IPS-11a (cell line): ENCODE measurements around the gene FOXK1.

Experiments
- H3K4me3 ChIP-seq: one replicate; pipeline ENCODE4 v1.5.1; 2013; ENCODE audit warnings: low read depth, low read length, control low read depth

FOXK1 gene

DNA sequence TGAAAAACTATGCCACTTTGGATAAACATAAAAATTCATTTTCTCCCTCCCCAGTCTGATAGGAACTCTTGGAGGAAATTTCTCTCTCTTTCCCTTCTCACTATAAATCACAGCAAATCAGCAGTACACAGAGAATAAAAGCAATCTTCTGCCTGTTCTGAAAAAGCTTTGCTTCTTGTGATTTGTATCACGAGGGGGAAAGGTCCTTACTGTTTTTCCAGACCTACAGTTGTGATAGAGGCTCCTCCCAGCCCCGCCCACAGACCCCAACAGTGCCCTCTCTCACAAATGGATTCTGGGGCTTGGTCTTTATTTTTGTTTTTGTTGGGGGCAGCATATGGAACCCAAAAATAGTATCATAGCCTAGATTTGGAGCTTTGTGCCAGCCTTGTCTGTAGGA is 12.2 kb downstream of the FOXK1 start:
- H3K4me3 ChIP-seq, result no peak overlapping the region

DNA sequence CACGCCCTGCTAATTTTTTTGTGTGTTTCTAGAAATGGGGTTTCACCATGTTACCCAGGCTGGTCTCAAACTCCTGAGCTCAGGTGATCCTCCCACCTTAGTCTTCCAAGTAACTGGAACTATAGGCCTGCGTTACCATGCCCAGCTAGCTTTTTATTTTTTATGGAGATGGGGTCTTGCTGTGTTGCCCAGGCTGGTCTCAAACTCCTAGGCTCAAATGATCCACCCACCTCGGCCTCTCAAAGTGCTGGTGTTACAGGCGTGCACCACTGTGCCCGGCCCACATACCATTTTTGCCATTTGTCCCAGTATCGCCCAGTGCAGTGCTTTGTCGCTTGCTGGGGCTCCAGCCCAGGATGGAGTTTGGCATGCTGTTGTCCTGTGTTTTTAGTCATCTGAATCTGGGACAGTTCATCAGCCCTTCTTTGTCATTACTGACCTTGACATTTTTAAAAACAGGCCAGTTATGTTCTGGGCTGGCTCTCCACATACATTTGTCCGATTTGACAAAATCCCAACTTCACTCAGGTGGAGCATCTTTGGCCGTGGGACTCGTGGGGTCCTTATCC is 16.7 kb downstream of the FOXK1 start:
- no peak overlapping the region for H3K4me3 ChIP-seq

DNA sequence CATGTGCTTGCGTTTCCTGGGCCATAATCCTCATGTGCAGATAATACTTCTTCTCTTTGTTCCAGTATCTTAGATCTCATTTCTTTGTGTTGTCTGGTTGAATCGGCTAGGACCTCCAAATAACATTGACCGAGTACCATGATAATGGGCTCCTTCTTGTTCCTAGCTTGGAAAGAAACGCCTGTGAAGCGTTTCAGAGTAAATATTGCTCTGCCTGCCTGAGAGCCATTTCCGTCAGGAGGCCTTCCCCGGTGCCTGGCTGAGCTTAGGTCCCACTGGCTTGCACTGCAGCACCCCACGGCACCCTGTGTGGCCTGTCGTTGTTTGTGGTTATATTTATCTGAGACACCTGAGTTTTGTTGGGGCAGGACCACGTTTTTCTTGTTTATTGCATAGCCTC is 17.7 kb downstream of the FOXK1 start:
- no peak overlapping the region for H3K4me3 ChIP-seq

DNA sequence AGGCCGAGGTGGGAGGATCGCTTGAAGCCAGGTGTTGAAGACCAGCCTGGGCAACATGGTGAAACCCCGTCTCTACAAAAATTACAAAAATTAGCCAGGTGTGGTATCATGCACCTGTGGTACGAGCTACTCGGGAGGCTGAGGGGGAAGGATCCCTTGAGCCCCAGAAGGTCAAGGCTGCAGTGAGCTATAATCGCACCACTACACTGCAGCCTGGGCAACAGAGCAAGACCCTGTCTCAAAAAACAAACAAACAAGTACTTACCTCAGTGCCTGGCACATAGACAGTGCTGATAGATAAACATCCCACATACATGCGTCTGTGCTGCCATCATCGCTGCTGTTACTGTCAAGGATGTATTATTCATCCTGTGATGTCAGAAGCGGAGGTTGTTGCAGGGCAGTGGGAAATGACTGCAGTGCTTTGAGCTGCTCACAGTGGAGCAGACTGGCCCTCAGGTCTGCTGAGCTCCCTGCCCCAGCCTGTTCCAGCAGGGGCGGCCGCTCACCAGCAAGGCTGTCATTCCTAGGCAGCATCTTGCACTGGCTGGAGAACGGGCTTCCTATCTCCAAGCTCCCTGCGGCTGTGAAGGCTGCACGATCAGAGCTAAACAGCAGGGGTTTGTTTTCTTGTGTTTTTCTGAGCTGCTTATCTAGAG is 18.6 kb downstream of the FOXK1 start:
- H3K4me3 ChIP-seq, result no peak overlapping the region

DNA sequence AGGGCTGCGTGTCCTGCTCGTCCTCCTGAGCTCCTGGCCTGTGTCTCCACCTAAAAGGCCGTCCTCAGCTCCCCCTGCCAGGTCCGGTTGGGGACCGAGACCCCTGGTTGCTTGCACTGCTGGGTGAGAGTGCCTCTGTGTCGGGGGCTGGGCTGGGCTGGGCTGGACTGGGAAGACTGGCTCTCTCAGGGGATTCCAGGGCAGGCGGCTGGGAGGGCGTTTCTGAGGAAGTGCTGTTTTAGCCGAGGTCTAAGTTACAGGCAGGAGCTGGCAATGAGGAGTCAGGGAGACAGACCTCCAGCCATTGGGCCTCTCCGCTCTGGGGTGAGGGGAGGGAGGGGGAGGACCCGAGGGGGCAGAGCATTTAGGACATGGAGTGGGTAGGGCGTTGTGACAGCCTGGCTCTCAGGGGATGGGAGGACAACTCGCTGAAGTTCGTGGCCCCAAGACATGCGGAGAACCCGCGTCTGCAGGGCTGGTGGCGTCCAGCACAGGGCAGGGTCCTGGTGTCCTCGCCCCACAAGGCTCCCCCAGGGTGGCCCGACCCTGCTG is 20.9 kb downstream of the FOXK1 start:
- no peak overlapping the region for H3K4me3 ChIP-seq

DNA sequence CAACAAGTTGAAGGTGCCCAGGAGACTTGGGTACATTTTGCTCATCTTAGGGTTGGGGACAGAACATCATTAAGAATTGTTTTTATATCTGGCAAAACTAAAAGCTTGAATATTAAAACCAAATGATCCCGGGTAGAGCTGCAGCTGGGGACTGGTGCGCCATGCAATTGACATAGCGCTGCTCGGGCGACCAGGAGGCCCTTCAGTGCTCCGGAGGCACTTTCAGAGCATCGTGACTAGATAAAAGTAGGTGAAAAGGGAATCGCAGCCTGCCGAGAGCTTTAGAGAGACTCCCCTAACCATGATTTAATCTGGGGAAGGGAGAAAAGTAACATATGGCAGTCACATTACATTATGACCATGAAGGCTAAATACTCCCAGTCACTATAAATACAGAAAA is 21.4 kb downstream of the FOXK1 start:
- H3K4me3 ChIP-seq, result no peak overlapping the region

DNA sequence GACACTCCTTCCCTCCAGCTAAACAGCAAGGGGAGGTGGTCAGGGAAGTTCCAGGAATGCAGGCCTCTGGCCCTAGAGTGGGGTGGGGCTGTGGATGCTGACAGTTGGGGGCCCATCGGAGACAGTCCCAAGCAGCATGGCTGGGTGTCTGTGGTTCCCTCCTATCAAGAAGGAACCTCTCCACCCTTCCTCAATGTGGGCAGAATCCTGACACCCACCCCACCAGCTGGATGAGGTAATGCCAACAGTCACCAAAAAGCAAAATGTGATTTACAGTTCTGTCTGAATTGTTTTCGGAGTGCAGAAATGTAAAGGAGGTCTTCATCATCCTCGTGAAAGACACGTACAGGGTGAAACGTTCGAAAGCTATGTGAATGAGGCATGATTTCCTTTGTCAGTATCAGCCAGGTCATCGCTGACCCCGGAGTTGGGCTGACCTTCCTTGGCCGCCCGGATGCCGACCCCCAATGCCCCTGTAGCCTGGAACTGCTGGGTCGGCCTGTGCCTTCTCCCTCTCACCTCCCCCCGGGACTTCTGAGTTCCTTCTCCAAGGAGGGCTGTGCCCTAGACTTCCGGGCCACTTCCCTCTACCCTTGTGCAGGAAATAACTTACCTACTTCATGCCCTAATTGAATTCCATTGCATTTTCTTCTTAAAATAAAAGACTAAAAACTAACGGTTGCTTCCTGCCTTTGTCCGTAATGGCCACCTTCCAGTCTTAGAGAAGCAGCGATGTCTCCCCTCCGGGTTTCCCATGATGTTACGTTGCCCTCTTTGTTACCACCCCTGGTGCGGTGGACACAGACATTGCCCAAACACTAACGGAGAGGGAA is 24.5 kb downstream of the FOXK1 start:
- H3K4me3 ChIP-seq, result peak overlapping the region; percentile 33

DNA sequence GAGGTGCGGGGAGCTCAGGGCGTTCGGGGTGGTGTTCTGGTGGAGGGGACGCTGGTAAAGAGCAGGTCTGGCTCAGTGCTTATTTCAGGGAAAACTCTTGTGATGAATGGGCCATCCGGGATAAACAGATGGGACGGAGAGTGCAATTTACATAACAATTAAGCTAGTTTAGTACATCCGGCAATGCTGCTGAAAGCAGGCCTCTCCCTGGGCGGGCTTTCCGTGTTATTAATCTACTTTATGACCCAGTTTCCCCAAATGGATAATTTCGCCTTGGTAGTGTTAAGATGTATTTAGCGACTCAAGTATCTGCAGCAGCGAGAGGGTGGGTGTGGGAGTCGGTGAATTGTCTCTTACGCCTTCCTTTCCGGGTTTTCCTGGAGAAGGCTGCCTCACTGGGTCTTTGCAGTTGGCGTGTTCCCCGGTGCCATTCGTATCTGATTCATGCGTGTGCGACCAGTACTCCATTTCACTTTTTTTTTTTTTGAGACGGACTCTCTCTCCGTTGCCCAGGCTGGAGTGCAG is 25.2 kb downstream of the FOXK1 start:
- peak overlapping the region; percentile 13 for H3K4me3 ChIP-seq

DNA sequence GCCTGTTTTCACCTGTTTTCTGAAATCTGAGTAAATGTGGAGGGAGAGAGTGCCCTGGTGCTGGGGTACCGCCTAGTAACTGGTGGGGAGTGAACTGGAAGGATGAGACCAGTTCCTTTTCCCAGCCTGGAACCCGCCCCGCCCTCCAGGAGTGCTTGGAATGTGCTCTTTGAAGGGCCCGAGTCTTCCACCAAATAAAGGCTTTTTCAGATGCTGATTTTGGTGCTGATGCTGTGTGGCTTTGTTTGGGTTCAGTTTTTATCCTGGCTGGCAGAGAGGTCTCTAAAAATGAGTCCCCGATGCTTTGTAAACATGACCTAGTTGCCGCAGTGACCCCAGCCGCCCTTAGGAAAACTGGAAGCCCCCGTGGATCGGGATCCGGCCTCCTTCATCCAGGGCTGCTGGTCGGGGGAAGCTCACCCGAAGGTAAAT is 25.9 kb downstream of the FOXK1 start:
- H3K4me3 ChIP-seq, result no peak overlapping the region

DNA sequence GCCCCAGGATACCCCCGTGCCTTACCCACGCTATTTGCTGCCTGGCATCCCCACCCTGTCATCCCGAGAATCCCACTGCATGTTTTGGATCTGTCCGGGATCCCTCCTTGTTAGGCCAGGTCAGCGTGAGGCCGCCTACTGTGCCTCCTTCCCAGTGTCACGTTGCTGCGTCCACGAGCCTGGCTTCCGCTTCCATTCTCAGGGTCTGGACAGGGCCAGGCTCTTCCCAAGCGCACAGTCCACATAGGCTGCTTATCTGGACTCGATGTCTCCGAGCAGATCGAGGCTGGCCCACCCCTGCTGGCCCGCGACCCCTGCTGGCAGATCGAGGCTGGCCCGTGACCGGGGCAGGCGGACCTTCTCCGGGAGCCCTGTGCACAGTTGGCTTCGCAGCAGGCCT is 27.1 kb downstream of the FOXK1 start:
- H3K4me3 ChIP-seq, result no peak overlapping the region

DNA sequence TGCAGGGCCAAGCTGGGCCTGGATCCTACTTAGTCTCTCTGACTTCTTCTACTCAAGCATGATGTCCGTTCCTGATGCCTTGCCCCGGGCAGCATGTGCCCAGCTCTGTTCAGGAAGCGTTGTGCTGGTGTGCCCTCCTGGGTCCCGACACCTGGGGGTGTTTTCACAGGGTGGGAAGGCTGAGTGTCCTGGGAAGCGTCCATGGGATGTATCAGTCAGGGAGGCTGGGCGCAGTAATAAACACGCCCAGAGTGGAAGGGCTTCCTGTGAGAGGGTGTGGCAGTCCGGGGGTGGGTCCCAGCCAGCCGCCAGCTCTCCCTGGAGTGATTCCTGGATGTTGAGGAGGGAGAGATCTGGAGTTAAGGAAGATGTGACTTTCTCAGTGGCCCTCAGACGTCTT is 29.0 kb downstream of the FOXK1 start:
- no peak overlapping the region for H3K4me3 ChIP-seq

DNA sequence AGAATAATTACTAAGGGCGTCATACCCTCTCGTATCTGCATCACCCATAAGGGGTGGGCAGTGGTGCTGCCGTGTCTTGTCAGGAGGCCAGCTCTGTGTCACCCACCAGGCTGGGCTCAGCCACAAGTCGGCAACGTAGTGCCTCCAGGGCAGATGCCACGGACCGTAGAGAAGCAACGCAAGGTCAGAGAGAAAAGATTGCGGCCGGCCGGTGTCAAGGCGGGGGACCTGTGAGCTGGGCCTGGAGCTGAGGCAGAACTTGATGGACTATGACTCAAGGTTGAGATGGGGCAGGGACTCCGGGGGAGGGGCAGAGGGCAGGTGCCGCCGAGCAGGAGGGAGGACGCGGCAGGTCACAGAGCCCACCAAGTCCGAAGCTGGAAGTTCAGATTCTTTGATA is 29.5 kb downstream of the FOXK1 start:
- H3K4me3 ChIP-seq, result no peak overlapping the region

DNA sequence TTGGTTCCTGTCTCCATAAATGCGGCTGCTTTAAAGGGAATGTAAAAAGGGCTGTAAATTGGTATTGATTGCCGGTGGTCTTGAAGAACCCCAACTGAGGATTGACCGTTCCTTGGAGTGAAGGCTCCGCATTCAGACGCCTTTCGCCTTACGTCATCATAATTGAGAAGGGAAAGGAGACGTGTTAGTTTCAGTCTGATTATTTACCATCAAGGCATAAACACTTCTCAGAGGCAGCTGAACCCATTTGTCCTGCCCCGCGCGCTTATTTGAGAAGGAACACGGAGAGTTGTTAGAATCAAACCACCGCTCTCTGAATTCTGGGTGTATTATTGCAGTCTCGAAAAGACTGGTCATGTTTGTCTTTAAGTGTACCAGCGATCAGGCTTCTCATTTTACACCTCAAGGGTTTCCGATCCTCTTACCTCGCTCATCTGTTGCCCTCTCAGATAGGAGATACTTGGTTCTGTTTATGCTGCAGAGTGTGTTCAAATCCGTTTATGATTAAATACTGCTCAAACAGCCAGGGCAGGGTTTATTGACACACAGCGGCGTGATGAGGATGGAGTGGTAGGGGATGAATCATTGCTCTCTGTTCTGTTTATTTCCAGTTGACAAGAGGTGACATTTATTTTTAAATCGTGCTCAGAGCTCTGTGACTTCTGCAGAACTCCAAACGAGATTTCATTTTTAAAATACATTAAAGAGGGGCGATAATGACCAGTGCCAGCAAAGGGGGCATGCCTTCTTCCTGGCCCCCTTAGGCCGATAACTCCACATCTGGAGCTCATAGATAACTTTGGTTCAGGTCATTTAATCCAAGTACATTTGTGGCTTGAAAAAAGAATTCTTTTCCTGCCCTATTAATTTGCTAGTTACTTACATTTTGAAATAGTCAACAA is 30.4 kb downstream of the FOXK1 start:
- no peak overlapping the region for H3K4me3 ChIP-seq

DNA sequence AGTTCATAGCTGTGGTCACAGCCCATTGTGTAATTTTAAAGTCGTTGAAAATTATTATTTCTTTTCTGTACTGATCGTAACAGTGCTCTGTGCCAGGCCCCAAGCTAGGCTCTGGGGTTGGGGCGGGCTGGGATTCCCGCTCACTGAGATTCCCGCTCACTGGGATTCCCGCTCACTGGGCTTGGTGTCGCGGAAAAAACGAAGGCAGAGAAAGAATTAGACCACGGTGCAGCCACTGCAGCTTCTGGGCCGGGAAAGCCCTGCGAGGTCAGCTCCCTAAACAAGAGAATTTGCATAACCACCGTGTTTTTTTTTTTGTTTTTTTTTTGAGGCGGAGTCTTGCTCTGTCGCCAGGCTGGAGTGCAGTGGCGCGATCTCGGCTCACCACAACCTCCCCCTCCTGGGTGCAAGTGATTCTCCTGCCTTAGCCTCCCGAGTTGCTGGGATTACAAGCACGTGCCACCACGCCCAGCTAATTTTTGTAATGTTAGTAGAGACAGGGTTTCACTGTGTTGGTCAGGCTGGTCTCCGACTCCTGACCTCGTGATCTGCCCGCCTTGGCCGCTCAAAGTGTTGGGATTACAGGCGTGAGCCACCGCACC is 31.2 kb downstream of the FOXK1 start:
- no peak overlapping the region for H3K4me3 ChIP-seq

DNA sequence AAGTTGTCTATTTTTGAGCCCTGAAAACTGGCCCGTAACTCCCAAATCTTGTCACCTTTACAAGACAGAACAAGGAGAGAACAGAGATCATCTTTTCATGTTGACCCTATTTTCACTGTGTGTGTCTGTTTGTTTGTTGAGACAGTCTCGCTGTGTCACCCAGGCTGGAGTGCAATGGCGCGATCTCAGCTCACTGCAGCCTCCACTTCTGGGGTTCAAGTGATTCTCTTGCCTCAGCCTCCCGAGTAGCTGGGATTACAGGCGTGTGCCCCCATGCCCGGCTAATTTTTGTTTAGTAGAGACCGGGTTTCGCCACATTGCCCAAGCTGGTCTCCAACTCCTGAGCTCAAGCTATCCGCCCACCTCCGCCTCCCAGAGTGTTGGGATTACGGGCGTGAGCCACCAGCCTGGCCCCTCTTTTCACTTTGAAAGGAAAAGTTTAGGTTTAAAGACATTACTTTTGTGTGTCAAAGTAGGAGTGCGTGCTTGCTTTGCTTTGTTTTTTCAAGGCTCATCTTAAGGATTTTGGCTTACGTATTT is 32.1 kb downstream of the FOXK1 start:
- no peak overlapping the region for H3K4me3 ChIP-seq

DNA sequence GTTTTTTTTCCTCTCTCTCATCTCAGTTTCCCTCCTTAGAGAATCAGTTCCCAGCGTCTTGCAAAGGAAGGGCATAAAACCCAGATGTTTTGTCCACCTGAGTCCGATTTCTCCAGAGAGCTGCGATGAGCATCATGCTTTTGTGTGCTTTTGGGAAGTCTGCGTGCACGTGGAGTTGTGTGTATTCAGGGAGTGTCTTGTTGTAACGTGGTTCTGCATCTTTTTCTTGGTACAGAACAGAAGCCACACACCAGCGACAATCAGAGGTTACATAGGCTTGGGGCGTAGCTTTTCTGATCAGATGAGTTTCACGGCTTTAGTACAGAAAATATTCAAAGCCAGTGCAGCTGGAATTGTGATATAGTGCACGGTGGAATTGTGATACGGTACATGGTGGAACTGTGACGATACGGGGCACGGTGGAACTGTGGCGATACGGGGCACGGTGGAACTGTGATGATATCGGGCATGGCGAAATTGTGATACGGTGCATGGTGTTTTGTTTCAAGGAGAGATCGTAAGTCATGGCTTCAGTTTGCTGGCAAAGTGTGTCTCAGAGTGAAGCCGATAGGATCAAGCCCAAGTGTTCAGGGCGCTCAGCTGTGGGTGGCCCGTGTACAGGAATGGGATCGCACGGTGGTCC is 32.8 kb downstream of the FOXK1 start:
- H3K4me3 ChIP-seq, result no peak overlapping the region

DNA sequence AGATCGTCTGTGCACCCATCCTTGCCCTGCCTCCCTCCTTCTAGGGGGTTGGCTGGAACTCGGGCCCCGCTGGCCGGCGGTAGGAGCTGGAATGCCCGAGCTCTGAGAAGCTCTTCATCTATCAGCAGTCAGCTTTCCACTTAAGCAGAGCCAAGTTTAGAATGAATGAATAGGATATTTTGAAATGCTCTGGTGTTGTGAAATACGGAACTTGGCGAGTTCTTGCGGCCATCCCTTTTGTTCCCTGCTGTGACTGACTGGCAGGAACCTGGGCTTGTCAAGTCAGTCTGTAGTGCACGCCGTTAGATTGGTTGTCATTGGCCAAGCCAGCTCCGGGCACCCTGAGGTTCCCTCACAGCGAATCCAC is 33.3 kb downstream of the FOXK1 start:
- H3K4me3 ChIP-seq, result no peak overlapping the region

DNA sequence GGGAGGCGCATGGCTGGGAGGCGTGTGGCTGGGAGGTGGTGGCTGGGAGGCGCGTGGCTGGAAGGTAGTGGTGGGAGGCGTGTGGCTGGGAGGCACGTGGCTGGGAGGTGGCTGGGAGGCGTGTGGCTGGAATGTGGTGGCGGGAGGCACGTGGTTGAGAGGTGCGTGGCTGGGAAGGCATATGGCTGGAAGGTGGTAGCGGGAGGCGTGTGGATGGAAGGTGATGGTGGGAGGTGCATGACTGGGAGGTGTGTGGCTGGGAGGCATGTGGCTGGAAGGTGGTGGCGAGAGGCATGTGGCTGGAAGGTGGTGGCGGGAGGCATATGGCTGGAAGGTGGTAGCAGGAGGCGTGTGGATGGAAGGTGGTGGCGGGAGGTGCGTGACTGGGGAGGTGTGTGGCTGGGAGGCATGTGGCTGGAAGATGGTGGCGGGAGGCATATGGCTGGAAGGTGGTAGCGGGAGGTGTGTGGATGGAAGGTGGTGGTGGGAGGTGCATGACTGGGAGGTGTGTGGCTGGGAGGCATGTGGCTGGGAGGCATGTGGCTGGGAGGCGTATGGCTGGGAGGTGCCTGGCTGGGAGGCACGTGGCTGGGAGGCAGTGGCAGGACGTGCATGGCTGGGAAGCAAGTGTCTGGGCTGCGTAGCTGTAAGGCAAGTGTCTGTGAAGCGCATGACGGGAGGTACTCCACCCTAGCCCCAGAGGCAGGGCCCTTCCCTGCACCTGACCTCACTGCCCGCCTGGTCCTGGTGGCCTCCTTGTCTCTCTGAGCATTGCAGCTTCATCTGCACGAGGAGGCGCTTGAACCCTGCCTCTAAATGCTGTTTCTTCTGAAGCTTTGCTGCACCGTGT is 35.1 kb downstream of the FOXK1 start:
- no peak overlapping the region for H3K4me3 ChIP-seq

DNA sequence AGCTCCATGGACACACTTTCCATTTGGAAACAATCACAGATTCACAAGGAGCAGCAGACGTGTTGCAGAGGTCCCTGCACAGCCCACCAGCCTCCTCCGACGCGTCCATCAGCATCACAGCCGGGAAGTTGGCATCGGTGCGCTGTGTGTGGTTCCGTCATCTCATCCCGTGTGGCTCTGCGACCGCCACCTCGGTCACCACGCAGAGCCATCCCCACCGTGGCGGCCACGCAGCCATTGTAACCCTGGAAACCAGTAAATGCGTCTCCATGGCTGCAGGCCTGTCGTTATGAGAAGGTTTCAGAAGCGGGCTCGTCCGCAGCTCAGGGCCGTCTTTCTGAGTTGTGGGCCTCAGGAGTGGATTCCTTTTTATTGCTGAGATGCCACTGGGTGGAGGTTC is 36.0 kb downstream of the FOXK1 start:
- no peak overlapping the region for H3K4me3 ChIP-seq
